Skeletal muscle cell (primary cell): ENCODE data around the gene CLEC4E.
A peak's percentile ranks its signal among the peaks of the same experiment; 100 is the strongest.
"Not testable (repeated sequence)": the region's sequence is repeated elsewhere in the genome, so short reads cannot be mapped to it uniquely, and the experiment has no call there.

Experiments used
- DNase-seq: peaks from one replicate; pipeline ENCODE4 v3.0.0-alpha.2; 2010; ENCODE audit warnings: low read depth
- H3K4me3 ChIP-seq: 2 replicates; pipeline ENCODE4 v1.5.1; 2011; ENCODE audit warnings: low read depth, mild to moderate bottlenecking, control low read depth, low read length, moderate library complexity

The CLEC4E gene

GRCh38 chr12:8546591-8546990, 5.9 kb upstream of the CLEC4E start:
- no peak overlapping the region for H3K4me3 ChIP-seq
- DNase-seq: no peak

GRCh38 chr12:8544295-8544694, 3.6 kb upstream of the CLEC4E start:
- peak; percentile 14 for DNase-seq
- no peak overlapping the region for H3K4me3 ChIP-seq

GRCh38 chr12:8541562-8541961, 857 bp upstream of the CLEC4E start:
- DNase-seq: no peak
- no peak overlapping the region for H3K4me3 ChIP-seq

GRCh38 chr12:8537820-8538219, 2.9 kb downstream of the CLEC4E start:
- H3K4me3 ChIP-seq, DNase-seq: not testable (repeated sequence)

GRCh38 chr12:8532045-8532444, 8.7 kb downstream of the CLEC4E start:
- DNase-seq: no peak
- H3K4me3 ChIP-seq: no peak overlapping the region

GRCh38 chr12:8527250-8528130, 13.2 kb downstream of the CLEC4E start:
- DNase-seq: no peak
- H3K4me3 ChIP-seq: no peak overlapping the region

- DNase-seq: no peak
Measured at GRCh38 chr12:8519171-8519570, 21.5 kb downstream of the CLEC4E start.

GRCh38 chr12:8517971-8518370, 22.7 kb downstream of the CLEC4E start:
- H3K4me3 ChIP-seq: no peak overlapping the region
- DNase-seq: no peak

More at GRCh38 chr12:8519171-8519570, 21.5 kb downstream of the CLEC4E start:
- H3K4me3 ChIP-seq: no peak overlapping the region

- DNase-seq: no peak
- H3K4me3 ChIP-seq: no peak within 1 kb of the TSS
Measured at GRCh38 chr12:8513256-8513655, 27.4 kb downstream of the CLEC4E start, which contains the start of gene CLEC4D. TSS of gene CLEC4D (plus strand) at chr12:8513503. CDS start at chr12:8513733, 230 bp downstream.

- DNase-seq: no peak
- no peak overlapping the region for H3K4me3 ChIP-seq
Measured at GRCh38 chr12:8508910-8509841, 31.5 kb downstream of the CLEC4E start.

GRCh38 chr12:8508223-8508622, 32.5 kb downstream of the CLEC4E start:
- no peak for DNase-seq
- H3K4me3 ChIP-seq: no peak overlapping the region

- no peak overlapping the region for H3K4me3 ChIP-seq
- DNase-seq: no peak
Measured at GRCh38 chr12:8507596-8507995, 33.1 kb downstream of the CLEC4E start.

GRCh38 chr12:8504351-8504750, 36.4 kb downstream of the CLEC4E start:
- H3K4me3 ChIP-seq: no peak overlapping the region
- DNase-seq: no peak

GRCh38 chr12:8501720-8502119, 39.0 kb downstream of the CLEC4E start:
- no peak overlapping the region for H3K4me3 ChIP-seq
- DNase-seq: no peak

GRCh38 chr12:8499616-8500015, 41.1 kb downstream of the CLEC4E start:
- no peak for DNase-seq
- no peak overlapping the region for H3K4me3 ChIP-seq

- DNase-seq, H3K4me3 ChIP-seq: not testable (repeated sequence)
Measured at GRCh38 chr12:8496074-8496473, 44.6 kb downstream of the CLEC4E start.

GRCh38 chr12:8495671-8496070, 45.0 kb downstream of the CLEC4E start:
- H3K4me3 ChIP-seq: not testable (repeated sequence)

GRCh38 chr12:8493084-8493483, 47.6 kb downstream of the CLEC4E start:
- DNase-seq: no peak
- H3K4me3 ChIP-seq: no peak overlapping the region

More at GRCh38 chr12:8495671-8496070, 45.0 kb downstream of the CLEC4E start:
- not testable (repeated sequence) for DNase-seq

GRCh38 chr12:8491646-8492530, 48.8 kb downstream of the CLEC4E start:
- DNase-seq: no peak
- H3K4me3 ChIP-seq: no peak overlapping the region
